K562 treated with DMSO at 1 percent for 24 hours (cell line): Measurements from ENCODE around the gene AGTR2. TPM values are rescaled to one million over a fixed set of nuclear protein-coding genes. Genes with fewer than 3 reads are reported as not detected.

Experiments used
- total RNA-seq: library from RNA; unstranded; fragments of 300-600 nt; gene quantifications from 2 replicates; pipeline ENCODE4 v1.2.3, GENCODE V29; 2022; ENCODE audit warnings: low read depth; ENCODE audit not compliant: insufficient read depth

The AGTR2 gene
- not detected in 2 replicates for total RNA-seq

GRCh38 chrX:116170511-116170910 is at the start of gene AGTR2:
AGTR2 (plus strand) TSS chrX:116170744; CDS start chrX:116172281, 1,537 bp downstream.

